Measurements from ENCODE around the gene DENND6B. TPM values are rescaled to one million over a fixed set of nuclear protein-coding genes. Genes with fewer than 3 reads are reported as not detected.

The DENND6B gene
- total RNA-seq, 1 donor: 9.2 TPM

DNA sequence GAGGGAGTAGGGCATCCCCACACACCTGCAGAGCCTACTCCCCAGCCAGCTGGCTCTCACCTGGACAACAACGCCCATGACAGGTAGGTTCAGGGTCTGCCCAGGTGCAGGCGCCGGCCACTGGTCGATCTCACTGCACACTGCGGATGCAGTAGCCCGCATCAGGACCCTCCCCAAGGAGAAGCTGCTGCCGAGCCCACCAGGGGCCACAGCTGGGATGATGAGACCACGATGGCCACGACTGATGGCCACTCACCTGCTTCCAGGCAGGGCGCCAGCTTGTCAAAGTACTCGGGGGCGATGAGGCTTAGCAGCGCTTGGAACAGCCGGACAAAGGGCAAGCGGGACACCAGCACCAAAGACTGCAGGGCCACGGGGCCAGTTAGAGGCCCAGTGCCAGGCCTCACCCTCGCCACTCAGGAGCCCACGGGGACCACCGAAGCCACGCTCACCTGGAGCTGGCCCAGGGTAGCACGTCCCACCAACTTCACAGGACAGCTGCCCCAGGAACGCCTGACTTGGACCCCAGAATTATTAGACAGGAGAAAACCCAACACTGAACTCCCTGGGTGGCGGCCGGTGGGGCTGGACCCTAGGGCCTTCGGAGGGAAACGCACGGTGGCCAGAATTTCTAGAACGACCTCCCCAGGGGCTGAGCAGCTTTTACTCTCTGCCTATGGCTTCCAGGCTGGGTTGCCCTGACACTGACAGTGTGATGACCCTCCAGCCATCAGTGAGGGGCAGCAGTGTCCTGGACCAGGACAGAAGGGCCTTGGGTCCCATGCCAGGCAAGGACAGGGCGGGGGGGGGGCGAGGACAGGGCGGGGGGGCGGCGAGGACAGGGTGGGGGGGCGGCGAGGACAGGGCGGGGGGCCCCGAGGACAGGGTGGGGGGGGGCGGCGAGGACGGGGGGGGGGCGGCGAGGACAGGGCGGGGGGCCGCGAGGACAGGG lies 10.4 kb downstream of the DENND6B start:
- no peak for DNase-seq (ENCODE audit: low read depth in 2 of 3, low spot score in 2 of 3)

DNA sequence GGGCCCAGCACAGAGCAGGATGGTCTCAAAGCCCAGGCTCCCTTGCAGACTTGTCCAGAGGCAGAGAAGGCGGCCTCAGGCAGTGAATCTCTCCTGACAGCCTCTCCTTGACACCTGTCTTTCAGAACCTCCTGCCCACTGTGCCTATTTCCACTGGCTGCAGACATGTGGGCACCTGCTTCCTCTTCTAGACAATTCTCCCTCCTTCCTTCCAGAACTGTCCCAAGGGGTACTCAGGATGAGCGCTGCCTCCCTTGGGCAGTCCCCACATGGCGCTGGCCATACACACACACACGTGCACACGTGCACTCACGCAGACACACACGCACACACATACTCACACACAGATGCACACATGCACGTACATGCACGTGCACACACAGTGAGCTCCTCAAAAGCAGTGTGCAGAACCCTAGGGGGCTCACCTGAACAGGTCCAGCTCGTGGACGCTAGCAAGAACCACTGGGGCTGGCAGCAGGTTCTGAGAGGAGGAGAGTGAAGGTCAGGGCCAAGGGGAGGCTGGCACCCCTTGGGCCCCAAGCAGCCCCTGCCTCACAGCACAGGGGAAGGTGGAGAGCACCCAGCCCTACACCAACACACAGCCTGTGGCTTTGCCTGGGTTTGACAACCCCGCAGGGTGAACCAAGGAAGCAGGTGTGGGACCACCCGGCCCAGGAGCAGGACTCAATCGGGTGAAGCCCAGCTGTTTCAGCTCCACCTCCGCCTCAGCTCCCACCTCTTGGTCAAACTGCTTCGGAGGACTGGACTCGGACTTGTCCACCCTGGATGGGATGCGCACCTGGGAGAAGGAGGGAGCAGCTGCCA lies 11.3 kb downstream of the DENND6B start:
- no peak for DNase-seq (ENCODE audit: low read depth in 2 of 3, low spot score in 2 of 3)

GRCh38 chr22:50314455-50315288 lies 12.1 kb downstream of the DENND6B start:
- DNase-seq (ENCODE audit: low read depth in 2 of 3, low spot score in 2 of 3): peak; percentile 41 to 92 (median 88)

GRCh38 chr22:50314081-50314454 lies 12.7 kb downstream of the DENND6B start:
- no peak for DNase-seq (ENCODE audit: low read depth in 2 of 3, low spot score in 2 of 3)

GRCh38 chr22:50313600-50313999 lies 13.2 kb downstream of the DENND6B start:
- no peak for DNase-seq (ENCODE audit: low read depth in 2 of 3, low spot score in 2 of 3)

DNA sequence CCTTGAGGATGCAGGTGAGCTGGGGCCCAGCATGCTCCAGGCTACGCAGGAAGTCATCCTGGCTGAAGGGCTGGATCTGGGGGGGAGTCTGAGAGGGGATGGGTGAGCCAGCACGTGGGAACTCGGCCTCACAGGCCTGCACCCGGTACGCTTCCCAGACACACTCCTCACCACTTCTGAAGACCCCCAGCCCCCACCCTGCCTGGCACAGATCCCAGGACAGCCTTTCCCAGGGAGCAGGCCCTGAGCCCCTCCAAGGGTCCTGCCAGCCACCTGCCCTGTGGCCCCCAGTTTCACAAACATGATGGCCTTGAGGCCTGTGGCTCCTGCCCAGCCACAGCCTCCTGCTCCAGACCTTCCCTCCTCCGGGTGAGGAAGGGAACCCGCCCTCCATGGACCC lies 13.8 kb downstream of the DENND6B start:
- DNase-seq (ENCODE audit: low read depth in 2 of 3, low spot score in 2 of 3): no peak

DNA sequence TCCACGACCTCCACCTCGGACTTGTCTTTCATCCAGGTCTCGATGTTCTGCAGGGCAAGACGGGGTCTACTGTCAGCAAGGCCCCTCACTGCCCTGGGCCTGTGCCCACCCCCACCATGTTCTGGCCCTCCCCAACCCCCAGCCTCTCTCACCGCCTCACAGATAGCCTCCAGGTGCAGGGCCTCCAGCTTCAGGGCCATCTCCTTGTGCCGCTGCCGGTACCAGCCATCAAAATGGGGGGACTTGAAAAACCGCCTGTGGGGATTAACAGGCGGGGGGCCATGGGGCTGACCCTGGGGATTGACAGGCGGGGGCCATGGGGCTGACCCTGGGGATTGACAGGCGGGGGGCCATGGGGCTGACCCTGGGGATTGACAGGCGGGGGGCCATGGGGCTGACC lies 14.4 kb downstream of the DENND6B start:
- no peak for DNase-seq (ENCODE audit: low read depth in 2 of 3, low spot score in 2 of 3)

- DNase-seq (ENCODE audit: low read depth in 2 of 3, low spot score in 2 of 3): no peak
Observed at GRCh38 chr22:50311606-50312351, 15.0 kb downstream of the DENND6B start.

DNA sequence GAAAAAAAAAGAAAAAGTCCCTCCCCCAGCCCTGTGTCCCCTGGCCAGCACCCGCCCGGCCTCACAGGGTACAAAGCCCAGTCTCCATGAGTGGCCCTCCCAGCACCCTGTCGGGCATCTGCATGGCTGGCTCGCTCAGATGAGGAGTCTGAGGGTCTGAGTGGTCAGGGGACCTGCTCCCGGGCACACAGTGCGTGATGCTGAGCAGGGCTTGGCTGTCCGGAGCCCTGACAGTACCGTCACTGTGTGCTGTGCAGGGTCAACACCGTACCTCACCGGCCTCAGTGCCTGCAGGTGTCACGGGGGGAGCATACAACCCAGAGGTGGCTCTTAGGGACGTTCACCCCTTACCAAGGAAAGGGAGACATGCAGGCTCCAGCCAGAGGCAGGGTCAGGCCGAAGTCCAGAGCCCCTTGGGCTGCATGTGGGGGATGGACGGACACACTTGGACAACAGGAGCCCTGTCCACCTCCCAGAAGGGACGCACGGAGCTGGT lies 15.8 kb downstream of the DENND6B start:
- no peak for DNase-seq (ENCODE audit: low read depth in 2 of 3, low spot score in 2 of 3)

DNA sequence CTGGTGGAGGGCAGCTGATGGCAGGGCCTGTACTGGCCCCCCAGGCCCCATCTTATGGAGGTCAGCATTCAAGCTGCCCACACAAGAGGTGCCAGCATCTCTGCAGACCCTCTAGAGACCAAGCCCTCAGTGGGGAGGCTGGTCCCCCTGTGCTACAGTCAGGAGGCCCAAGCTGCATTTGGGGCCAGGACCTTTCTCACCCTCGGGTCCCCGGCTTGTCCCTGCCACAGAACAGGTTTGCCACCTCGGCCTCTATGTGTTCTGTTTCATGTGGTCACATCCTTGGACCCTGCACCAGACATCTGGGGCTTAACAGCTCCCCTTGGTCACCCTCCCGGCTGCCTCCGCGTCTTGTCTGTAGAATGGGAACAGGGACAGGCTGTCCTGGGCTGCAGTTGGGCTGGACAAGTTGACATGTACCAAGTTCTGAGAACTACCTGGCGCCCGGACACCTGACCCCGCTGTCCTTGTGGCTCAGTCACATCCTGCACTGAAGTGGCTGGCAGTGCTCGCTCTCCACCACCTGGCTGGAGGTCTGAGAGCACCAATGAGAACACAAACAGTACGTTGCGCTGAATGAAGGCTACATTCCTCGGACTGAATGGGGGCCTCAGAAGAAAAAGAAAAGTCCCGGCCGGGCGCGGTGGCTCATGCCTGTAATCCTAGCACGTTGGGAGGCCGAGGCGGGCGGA lies 16.6 kb downstream of the DENND6B start:
- no peak for DNase-seq (ENCODE audit: low read depth in 2 of 3, low spot score in 2 of 3)

- DNase-seq (ENCODE audit: low read depth in 2 of 3, low spot score in 2 of 3): no peak
Observed at GRCh38 chr22:50309601-50309991, 17.2 kb downstream of the DENND6B start.

- DNase-seq (ENCODE audit: low read depth in 2 of 3, low spot score in 2 of 3): no peak
Observed at GRCh38 chr22:50308986-50309600, 17.7 kb downstream of the DENND6B start.

DNA sequence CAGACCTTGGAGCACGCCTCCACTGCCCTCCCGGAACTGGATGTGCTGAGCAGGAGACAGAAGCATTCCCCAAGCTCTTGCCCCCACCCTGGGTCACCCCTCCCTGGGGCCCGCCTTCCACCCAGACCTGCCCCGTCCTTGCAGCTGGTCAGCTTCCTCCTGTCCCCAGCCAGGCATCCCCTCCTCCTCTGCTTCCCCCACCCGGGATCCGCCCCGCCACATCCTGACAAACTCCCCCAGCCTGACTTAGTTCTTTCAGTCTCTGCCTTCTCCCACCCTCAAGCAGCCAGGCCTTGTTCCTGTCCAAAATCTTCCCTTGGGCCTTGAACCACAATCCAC lies 18.2 kb downstream of the DENND6B start:
- DNase-seq (ENCODE audit: low read depth in 2 of 3, low spot score in 2 of 3): no peak

- no peak for DNase-seq (ENCODE audit: low read depth in 2 of 3, low spot score in 2 of 3)
Observed at GRCh38 chr22:50307890-50308596, 18.8 kb downstream of the DENND6B start.

- peak in 1 of 3 donors; percentile 62 for DNase-seq (ENCODE audit: low read depth in 2 of 3, low spot score in 2 of 3)
Observed at GRCh38 chr22:50306753-50307749, 19.8 kb downstream of the DENND6B start, which contains the start of gene PLXNB2. Gene PLXNB2 (minus strand): TSS chr22:50307646. CDS start chr22:50290584, 17,062 bp downstream.

- DNase-seq (ENCODE audit: low read depth in 2 of 3, low spot score in 2 of 3): no peak
Observed at GRCh38 chr22:50305923-50306566, 20.8 kb downstream of the DENND6B start.

Data from hematopoietic multipotent progenitor cell (in vitro differentiated cells).